Measurements from ENCODE around the gene POC1A. TPM values are rescaled to one million over a fixed set of nuclear protein-coding genes. Genes with fewer than 3 reads are reported as not detected.

POC1A gene
- total RNA-seq, 6 donors from 2014 or later = 1.0 to 4.2 (median 2.8) TPM

DNA sequence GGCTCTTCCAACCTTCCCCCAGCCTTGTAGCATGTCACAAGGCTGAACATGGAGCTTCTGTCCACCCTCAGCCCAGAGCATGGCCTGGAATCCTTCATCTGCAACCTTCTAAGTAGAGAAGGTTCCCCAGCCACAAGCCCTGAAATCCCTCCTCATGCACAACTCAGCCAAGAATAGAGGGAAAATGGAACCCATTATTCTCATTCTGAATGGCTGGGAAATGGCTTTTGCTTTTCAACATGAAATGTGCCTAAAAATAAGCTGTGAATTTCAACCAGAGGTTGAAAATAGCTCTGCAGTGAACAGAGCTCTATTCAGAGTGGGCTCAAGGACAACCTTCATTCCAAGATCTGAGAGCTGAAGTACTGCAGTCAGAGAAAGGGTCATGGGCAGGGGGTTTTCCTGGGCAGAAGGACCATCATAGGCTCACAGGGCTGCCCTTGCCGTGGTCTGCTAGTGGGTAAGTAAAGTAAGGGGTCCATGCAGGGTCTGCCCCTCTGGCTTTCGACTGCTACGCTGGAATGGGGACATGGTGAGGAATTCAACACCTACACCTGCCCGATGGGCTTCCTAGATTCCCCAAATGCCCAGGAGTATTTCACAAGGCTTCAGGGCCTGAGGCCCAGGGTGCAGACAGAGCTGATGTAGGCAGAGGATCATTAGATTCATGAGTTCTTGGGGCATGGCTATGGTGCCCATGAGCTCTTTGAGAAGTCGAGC, 35.9 kb downstream of the POC1A start:
- Histone ChIP-seq H3K27me3 (no peaks in the 10 kb centered on the region), H3K36me3 (no peaks in the 10 kb centered on the region), H3K27ac (no peak overlapping the region), H3K4me3 (no peak overlapping the region), H3K4me1 (peaks cover 18 to 31% (median 25%) of the 10 kb centered on the region in 4 donors), H3K9me3 (no peaks in the 10 kb centered on the region)
- no peak for DNase-seq
- TF ChIP-seq POLR2AphosphoS5 (IDR thresholded peaks at IDR 0.05) (no peak), EP300 (IDR thresholded peaks at IDR 0.05) (no peak), POLR2A (IDR thresholded peaks at IDR 0.05) (no peak)
- TF ChIP-seq, protein P1, sequence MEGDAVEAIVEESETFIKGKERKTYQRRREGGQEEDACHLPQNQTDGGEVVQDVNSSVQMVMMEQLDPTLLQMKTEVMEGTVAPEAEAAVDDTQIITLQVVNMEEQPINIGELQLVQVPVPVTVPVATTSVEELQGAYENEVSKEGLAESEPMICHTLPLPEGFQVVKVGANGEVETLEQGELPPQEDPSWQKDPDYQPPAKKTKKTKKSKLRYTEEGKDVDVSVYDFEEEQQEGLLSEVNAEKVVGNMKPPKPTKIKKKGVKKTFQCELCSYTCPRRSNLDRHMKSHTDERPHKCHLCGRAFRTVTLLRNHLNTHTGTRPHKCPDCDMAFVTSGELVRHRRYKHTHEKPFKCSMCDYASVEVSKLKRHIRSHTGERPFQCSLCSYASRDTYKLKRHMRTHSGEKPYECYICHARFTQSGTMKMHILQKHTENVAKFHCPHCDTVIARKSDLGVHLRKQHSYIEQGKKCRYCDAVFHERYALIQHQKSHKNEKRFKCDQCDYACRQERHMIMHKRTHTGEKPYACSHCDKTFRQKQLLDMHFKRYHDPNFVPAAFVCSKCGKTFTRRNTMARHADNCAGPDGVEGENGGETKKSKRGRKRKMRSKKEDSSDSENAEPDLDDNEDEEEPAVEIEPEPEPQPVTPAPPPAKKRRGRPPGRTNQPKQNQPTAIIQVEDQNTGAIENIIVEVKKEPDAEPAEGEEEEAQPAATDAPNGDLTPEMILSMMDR (IDR thresholded peaks at IDR 0.05) = no peak
- ATAC-seq (ENCODE audit: low FRiP score in 2 of 2) = no peak
- WGBS, 2 donors = 95 to 100% methylated on average over 5 of the region's 5 CpGs

DNA sequence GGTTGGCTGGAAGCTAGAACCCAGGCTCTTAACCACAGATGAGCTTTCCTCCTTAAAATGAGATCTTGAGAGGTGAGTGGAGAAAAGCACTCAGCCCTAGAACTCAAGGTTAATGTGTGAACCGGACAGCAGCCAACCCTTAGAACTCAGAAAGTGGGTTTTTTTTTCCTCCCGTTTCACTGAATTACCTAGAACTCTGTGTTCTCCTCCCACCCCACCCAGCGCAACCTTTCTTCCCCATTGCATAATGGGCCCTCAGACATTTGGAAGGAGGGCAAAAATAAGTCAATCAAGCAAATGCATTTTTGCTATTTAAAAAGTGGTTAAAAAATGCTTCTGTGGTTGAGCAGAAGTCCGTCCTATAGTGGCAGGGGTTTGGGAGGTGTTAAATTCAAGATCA, 36.7 kb downstream of the POC1A start:
- Histone ChIP-seq H3K4me3 (no peak overlapping the region), H3K4me1 (peaks cover 16 to 23% (median 18%) of the 10 kb centered on the region in 4 donors), H3K27me3 (no peaks in the 10 kb centered on the region), H3K9me3 (no peaks in the 10 kb centered on the region), H3K27ac (no peak overlapping the region), H3K36me3 (no peaks in the 10 kb centered on the region)
- 70 to 82% methylated on average over 4 of the region's 4 CpGs for WGBS, 2 donors
- ATAC-seq (ENCODE audit: low FRiP score in 2 of 2) = no peak
- TF ChIP-seq POLR2AphosphoS5 (IDR thresholded peaks at IDR 0.05) (no peak), POLR2A (IDR thresholded peaks at IDR 0.05) (no peak), EP300 (IDR thresholded peaks at IDR 0.05) (no peak)
- TF ChIP-seq, protein P1 (IDR thresholded peaks at IDR 0.05) = no peak
- no peak for DNase-seq

DNA sequence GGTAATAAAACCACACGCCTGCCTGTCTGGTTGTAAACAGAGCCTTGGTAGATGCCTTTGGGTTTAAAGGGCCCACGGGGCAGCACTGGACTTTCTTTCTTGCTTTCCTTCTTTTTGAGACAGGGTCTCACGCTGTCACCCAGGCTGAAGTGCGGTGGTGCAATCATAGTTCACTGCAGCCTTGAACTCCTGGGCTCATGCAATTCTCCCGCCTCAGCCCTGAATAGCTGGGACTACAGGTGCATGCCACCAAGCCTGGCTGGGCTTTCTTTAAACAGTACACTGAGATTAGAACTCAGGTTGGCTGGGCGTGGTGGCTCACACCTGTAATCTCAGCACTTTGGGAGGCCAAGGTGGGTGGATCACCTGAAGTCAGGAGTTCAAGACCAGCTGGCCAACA, 42.2 kb downstream of the POC1A start:
- Histone ChIP-seq H3K9me3 (no peaks in the 10 kb centered on the region), H3K27me3 (no peaks in the 10 kb centered on the region), H3K36me3 (no peaks in the 10 kb centered on the region), H3K4me1 (peaks cover 0 to 11% (median 6%) of the 10 kb centered on the region in 4 donors), H3K27ac (no peak overlapping the region), H3K4me3 (no peak overlapping the region)
- TF ChIP-seq EP300 (IDR thresholded peaks at IDR 0.05) = no peak
- TF ChIP-seq, protein P1 (IDR thresholded peaks at IDR 0.05) = no peak
- no peak for TF ChIP-seq POLR2AphosphoS5 (IDR thresholded peaks at IDR 0.05)
- TF ChIP-seq POLR2A (IDR thresholded peaks at IDR 0.05) = no peak
- DNase-seq (no peak), ATAC-seq (ENCODE audit: low FRiP score in 2 of 2) (no peak)
- 94 to 100% methylated on average over 6 of the region's 6 CpGs for WGBS, 2 donors

DNA sequence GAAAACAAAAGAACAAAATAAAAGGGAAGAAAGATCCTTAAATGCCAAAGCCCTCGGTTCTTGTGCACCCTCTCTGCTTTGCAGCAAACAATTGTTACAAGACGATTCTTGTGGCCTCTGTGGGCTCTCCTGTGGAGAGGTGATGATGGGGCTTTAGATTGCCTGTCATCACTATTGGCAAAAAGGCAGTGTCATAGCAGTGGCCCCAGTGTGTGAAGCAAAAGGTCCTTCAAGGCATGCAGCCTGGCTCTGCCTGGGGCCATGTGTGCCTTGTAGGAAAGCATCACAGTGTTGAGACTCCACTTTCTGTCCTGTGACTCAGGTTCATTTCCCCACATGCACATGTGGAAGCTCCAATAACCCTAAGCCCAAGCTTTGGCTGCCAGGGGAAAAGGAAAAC, 43.7 kb downstream of the POC1A start:
- Histone ChIP-seq H3K27ac (no peak overlapping the region), H3K36me3 (no peaks in the 10 kb centered on the region), H3K4me1 (peaks cover 0 to 11% (median 6%) of the 10 kb centered on the region in 4 donors), H3K4me3 (no peak overlapping the region), H3K27me3 (no peaks in the 10 kb centered on the region), H3K9me3 (no peaks in the 10 kb centered on the region)
- ATAC-seq (ENCODE audit: low FRiP score in 2 of 2) (no peak), DNase-seq (no peak)
- 92 to 95% methylated on average over 2 of the region's 2 CpGs for WGBS, 2 donors
- no peak for TF ChIP-seq POLR2AphosphoS5 (IDR thresholded peaks at IDR 0.05)
- TF ChIP-seq, protein P1 (IDR thresholded peaks at IDR 0.05) = no peak
- TF ChIP-seq EP300 (IDR thresholded peaks at IDR 0.05) = no peak
- TF ChIP-seq POLR2A (IDR thresholded peaks at IDR 0.05) = no peak

Data from upper lobe of left lung (tissue), 6 donors.